HG03571 (cell line): ENCODE results near the gene ASCL4.
"Not testable (repeated sequence)": the region's sequence is repeated elsewhere in the genome, so short reads cannot be mapped to it uniquely, and the experiment has no call there.

Experiments
- ATAC-seq: cut with Tn5 transposase; IDR thresholded peaks from one replicate; pipeline ENCODE4 v1.9.1; 2021; ENCODE audit not compliant: unreplicated experiment

ASCL4 gene

GRCh38 chr12:107774349-107775029 lies at the start of gene ASCL4:
ASCL4 (plus strand) TSS chr12:107774704; CDS start chr12:107775219, 515 bp downstream.
- ATAC-seq, result no peak

- not testable (repeated sequence) for ATAC-seq
Measured at GRCh38 chr12:107727327-107727726, 47.2 kb upstream of the ASCL4 start.

- not testable (repeated sequence) for ATAC-seq
Measured at GRCh38 chr12:107727742-107728141, 46.8 kb upstream of the ASCL4 start.

- no peak for ATAC-seq
Measured at GRCh38 chr12:107730618-107731341, 43.7 kb upstream of the ASCL4 start.

GRCh38 chr12:107731366-107731765 lies 43.1 kb upstream of the ASCL4 start:
- no peak for ATAC-seq

- ATAC-seq, result no peak
Measured at GRCh38 chr12:107732365-107732764, 42.1 kb upstream of the ASCL4 start.

- ATAC-seq, result no peak
Measured at GRCh38 chr12:107734139-107734538, 40.4 kb upstream of the ASCL4 start.

- ATAC-seq, result no peak
Measured at GRCh38 chr12:107735763-107736162, 38.7 kb upstream of the ASCL4 start.

GRCh38 chr12:107736914-107737313 lies 37.6 kb upstream of the ASCL4 start:
- peak; percentile 90 for ATAC-seq

GRCh38 chr12:107748472-107748871 lies 26.0 kb upstream of the ASCL4 start:
- no peak for ATAC-seq

GRCh38 chr12:107749083-107749482 lies 25.4 kb upstream of the ASCL4 start:
- no peak for ATAC-seq

- ATAC-seq, result no peak
Measured at GRCh38 chr12:107759410-107759809, 15.1 kb upstream of the ASCL4 start.

GRCh38 chr12:107760207-107760808 lies 14.2 kb upstream of the ASCL4 start:
- ATAC-seq, result peak; percentile 11

GRCh38 chr12:107760809-107761501 lies 13.5 kb upstream of the ASCL4 start, which contains the start of gene PRDM4:
PRDM4 (minus strand) TSS chr12:107761137; CDS start chr12:107760515, 622 bp downstream.
- ATAC-seq, result peak; percentile 93

- no peak for ATAC-seq
Measured at GRCh38 chr12:107761502-107761904, 13.0 kb upstream of the ASCL4 start.

GRCh38 chr12:107762874-107763273 lies 11.6 kb upstream of the ASCL4 start:
- no peak for ATAC-seq

- no peak for ATAC-seq
Measured at GRCh38 chr12:107764626-107765025, 9.9 kb upstream of the ASCL4 start.

GRCh38 chr12:107765316-107765715 lies 9.2 kb upstream of the ASCL4 start:
- ATAC-seq, result no peak

GRCh38 chr12:107767466-107767865 lies 7.0 kb upstream of the ASCL4 start:
- no peak for ATAC-seq

- ATAC-seq, result no peak
Measured at GRCh38 chr12:107775093-107775721, 703 bp downstream of the ASCL4 start.

- ATAC-seq, result no peak
Measured at GRCh38 chr12:107776171-107776570, 1.7 kb downstream of the ASCL4 start.
